Activated CD8-positive, alpha-beta memory T cell treated with anti-CD3 and anti-CD28 coated beads for 36 hours (primary cell): Measurements from ENCODE around the gene HOXA7. TPM values are rescaled to one million over a fixed set of nuclear protein-coding genes. Genes with fewer than 3 reads are reported as not detected.

Experiments
- CTCF ChIA-PET: fragments of 350-600 bp; sonication (Branson Sonifier 250); formaldehyde crosslinking; loops from one replicate; lab custom pipeline; 2021; ENCODE audit warnings: antibody characterized with exemption; lab: Charles Lee
- POLR2A ChIA-PET: fragments of 350-600 bp; sonication (Branson Sonifier 250); formaldehyde crosslinking; loops from one replicate; lab custom pipeline; 2021; ENCODE audit warnings: antibody characterized with exemption; lab: Charles Lee
- total RNA-seq, 2 experiments: library from RNA; stranded (reverse); gene quantifications; one replicate each; pipeline ENCODE4 v1.2.3, GENCODE V29; 2021

The HOXA7 gene
- total RNA-seq, 2 experiments from 2014 or later, result not detected

GRCh38 chr7:27108390-27109127 lies 47.9 kb downstream of the HOXA7 start:
- ChIA-PET CTCF (no interaction called here), POLR2A (no interaction called here)

- ChIA-PET CTCF (interaction anchor here (0.7 kb wide), 1 partner anchor 1693 kb away, joined by 3 read pairs; no protein-coding TSS in a partner anchor), POLR2A (no interaction called here)
Measured at GRCh38 chr7:27107391-27108381, 48.8 kb downstream of the HOXA7 start.

- CTCF ChIA-PET, result no interaction called here
- POLR2A ChIA-PET, result no interaction called here
Measured at GRCh38 chr7:27106901-27107240, 49.6 kb downstream of the HOXA7 start.

GRCh38 chr7:27106181-27106900 lies 50.1 kb downstream of the HOXA7 start:
- CTCF ChIA-PET, result no interaction called here
- POLR2A ChIA-PET, result no interaction called here

GRCh38 chr7:27105301-27106031 lies 51.0 kb downstream of the HOXA7 start:
- ChIA-PET CTCF (no interaction called here), POLR2A (no interaction called here)

- ChIA-PET CTCF (no interaction called here), POLR2A (no interaction called here)
Measured at GRCh38 chr7:27104341-27105058, 52.0 kb downstream of the HOXA7 start.

Other genes starting within 250 kb of the HOXA7 start
- under 1 TPM in 1 of 2 experiments, not detected in 1; 0.15 TPM for gene HOXA1, start 60.7 kb downstream of the HOXA7 start, total RNA-seq
- gene HOXA2, start 54.0 kb downstream of the HOXA7 start, total RNA-seq, result not detected
- under 1 TPM in 1 of 2 experiments, not detected in 1; 0.19 TPM for gene HOXA4, start 25.9 kb downstream of the HOXA7 start, total RNA-seq
- not detected for gene HOXA5, start 13.0 kb downstream of the HOXA7 start, total RNA-seq
- gene HOXA6, start 8.9 kb downstream of the HOXA7 start, total RNA-seq, result not detected
- not detected for gene HOXA3, start 4.1 kb downstream of the HOXA7 start, total RNA-seq
- not detected for gene HOXA9, start 8.9 kb upstream of the HOXA7 start, total RNA-seq
- under 1 TPM in 1 of 2 experiments, not detected in 1; 0.19 TPM for gene HOXA10, start 17.6 kb upstream of the HOXA7 start, total RNA-seq
- not detected for gene HOXA11, start 28.6 kb upstream of the HOXA7 start, total RNA-seq
- not detected for gene HOXA13, start 43.4 kb upstream of the HOXA7 start, total RNA-seq
- gene EVX1, start 86.1 kb upstream of the HOXA7 start, total RNA-seq, result not detected